Measurements from ENCODE around the gene CYP1A2. TPM values are rescaled to one million over a fixed set of nuclear protein-coding genes. Genes with fewer than 3 reads are reported as not detected.

Gene CYP1A2
- total RNA-seq, 6 experiments from 2014 or later = 0.81 to 235 (median 65.0) TPM

DNA sequence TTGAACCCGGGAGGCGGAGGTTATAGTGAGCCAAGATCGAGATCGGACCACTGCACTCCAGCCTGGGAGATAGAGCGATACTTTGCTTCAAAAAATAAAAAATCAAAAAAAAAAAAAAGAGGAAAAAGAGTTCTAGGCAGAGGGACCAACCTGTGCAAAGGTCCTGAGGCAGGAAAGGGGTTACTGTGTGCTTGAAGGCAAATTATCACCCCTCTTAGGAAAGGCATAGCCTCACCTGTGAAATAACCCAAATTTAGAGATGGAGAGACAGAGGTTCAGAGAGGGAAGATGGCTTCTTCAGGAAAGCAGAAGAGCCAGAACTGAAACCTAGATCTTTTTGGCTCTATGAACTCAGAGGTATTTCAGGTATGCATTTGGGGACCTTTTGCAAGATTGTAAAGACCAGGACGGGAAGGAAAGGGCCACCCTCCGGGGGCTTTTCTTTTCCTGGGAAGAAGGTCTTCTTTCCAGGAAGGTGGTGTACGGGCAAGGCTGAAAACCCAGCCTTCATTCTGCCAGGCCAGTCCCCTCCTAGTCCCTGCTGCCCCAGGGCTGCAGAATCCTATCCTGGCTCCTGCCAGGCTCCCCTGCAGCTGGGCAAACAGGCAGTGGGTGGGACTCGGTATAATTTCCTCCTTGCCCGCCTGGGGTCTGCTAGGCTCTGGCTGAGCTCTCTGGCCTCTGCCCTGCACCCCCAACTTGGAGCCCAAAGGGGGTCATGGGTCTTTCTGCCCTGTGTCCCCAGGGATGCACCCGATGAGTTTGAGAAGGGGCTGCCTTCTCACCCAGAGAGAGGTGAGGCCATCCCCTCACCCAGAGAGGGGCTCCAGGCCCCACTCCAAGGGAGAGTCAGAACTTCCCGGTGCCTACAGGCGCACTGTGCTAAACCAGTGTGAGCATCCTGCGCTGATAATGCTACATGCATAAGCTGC lies 18.8 kb downstream of the CYP1A2 start:
- TF ChIP-seq, protein P1, sequence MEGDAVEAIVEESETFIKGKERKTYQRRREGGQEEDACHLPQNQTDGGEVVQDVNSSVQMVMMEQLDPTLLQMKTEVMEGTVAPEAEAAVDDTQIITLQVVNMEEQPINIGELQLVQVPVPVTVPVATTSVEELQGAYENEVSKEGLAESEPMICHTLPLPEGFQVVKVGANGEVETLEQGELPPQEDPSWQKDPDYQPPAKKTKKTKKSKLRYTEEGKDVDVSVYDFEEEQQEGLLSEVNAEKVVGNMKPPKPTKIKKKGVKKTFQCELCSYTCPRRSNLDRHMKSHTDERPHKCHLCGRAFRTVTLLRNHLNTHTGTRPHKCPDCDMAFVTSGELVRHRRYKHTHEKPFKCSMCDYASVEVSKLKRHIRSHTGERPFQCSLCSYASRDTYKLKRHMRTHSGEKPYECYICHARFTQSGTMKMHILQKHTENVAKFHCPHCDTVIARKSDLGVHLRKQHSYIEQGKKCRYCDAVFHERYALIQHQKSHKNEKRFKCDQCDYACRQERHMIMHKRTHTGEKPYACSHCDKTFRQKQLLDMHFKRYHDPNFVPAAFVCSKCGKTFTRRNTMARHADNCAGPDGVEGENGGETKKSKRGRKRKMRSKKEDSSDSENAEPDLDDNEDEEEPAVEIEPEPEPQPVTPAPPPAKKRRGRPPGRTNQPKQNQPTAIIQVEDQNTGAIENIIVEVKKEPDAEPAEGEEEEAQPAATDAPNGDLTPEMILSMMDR (IDR thresholded peaks at IDR 0.05) = no peak
- TF ChIP-seq POLR2A (IDR thresholded peaks at IDR 0.05) = no peak
- DNase-seq (no peak), ATAC-seq (no peak)
- intact Hi-C loops (cut with DNase I) = loop anchor here (2.0 to 5.0 kb wide), 2 partner anchors 133 to 135 kb away; no protein-coding TSS in a partner anchor
- no peaks in the 10 kb centered on the region for H3K36me3 ChIP-seq
- peaks cover 0 to 4% (median 0%) of the 10 kb centered on the region in 4 donors for H3K4me1 ChIP-seq
- no peaks in the 10 kb centered on the region for H3K27me3 ChIP-seq
- no peaks in the 10 kb centered on the region for H3K9me3 ChIP-seq
- no peak overlapping the region for H3K27ac ChIP-seq
- 80% methylated on average over 13 of the region's 14 CpGs for WGBS (ENCODE audit: insufficient coverage, low coverage, low lambda C conversion rate, missing lambda C conversion rate)
- no peak overlapping the region for H3K4me3 ChIP-seq

DNA sequence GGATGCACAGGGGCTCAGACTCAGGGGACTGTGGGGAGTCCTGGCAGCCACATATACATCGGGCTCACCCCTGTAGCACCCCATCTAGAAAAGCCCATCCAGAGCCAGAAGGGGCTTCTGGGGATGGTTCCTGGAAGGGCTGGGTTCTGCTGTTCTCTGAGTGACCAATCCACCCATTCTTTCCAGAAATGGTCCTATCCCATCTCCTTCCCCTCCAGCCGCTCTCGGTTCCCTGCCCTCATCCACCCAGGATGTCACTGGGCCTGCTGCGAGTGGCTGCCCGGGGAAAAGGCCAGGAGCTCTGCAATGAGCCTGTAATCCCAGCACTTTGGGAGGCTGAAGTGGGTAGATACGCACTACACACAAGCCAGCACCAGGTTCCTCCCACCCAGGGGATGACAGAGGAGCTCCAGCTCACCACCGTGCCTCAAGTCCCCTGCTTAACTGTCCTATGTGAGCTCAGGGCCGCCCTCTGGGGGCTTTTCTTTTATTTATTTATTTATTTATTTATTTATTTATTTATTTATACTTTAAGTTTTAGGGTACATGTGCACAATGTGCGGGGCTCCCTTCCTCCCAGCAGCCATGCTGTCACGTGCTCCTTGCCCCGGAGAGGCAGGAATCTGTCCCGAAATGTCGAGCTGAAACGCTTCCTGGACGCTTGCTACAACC lies 19.6 kb downstream of the CYP1A2 start:
- H3K27ac ChIP-seq = no peak overlapping the region
- WGBS (ENCODE audit: insufficient coverage, low coverage, low lambda C conversion rate, missing lambda C conversion rate) = 9% methylated on average over 10 of the region's 15 CpGs

DNA sequence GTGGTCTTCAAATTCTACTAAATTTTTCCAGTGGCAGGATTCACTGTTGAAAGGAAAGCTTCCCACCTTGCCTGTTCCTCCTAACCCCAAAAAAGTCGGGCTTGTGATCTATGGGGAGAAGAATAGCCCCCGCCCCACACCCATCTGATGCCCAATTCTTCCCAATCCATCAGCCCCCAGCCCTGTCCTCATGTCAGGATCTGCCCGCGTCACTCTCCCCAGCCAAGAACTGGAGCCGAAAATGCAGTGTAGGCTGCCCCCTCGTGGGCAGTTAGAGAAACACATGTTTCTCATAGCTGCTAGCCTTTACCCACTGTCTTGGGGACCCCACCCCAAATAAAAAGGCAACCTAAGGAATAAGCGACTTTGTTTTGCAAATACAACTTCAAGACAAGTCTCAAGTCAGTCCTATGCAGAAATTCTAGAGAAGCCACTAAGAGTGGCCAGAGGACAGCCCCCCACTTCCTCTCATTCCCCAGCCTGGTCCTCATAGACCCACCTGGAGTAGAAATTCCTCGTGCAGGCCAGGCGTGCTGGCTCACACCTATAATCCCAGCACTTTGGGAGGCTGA lies 20.2 kb downstream of the CYP1A2 start:
- DNase-seq (peak in 2 of 3 donors; percentile 67 to 72), ATAC-seq (peak; percentile 68 to 75 (median 74))
- H3K27ac ChIP-seq = no peak overlapping the region
- TF ChIP-seq, protein P1 (IDR thresholded peaks at IDR 0.05) = peak; percentile 71 to 89 (median 73)
- TF ChIP-seq POLR2A (IDR thresholded peaks at IDR 0.05) = no peak
- intact Hi-C loops (cut with DNase I) = loop anchor here (2.0 to 5.0 kb wide), 2 partner anchors 134 to 137 kb away; no protein-coding TSS in a partner anchor
- no peak overlapping the region for H3K4me3 ChIP-seq
- no peaks in the 10 kb centered on the region for H3K9me3 ChIP-seq
- no peaks in the 10 kb centered on the region for H3K27me3 ChIP-seq
- H3K36me3 ChIP-seq = no peaks in the 10 kb centered on the region
- peaks cover 0 to 4% (median 0%) of the 10 kb centered on the region in 4 donors for H3K4me1 ChIP-seq
- WGBS (ENCODE audit: insufficient coverage, low coverage, low lambda C conversion rate, missing lambda C conversion rate) = 0% methylated on average over 5 of the region's 9 CpGs

More for the DNA sequence above, 19.6 kb downstream of the CYP1A2 start:
- no peak overlapping the region for H3K4me3 ChIP-seq
- TF ChIP-seq POLR2A (IDR thresholded peaks at IDR 0.05) = no peak
- H3K9me3 ChIP-seq = no peaks in the 10 kb centered on the region
- intact Hi-C loops (cut with DNase I) = loop anchor here (2.0 to 5.0 kb wide), 2 partner anchors 133 to 136 kb away; no protein-coding TSS in a partner anchor
- no peak for ATAC-seq
- no peaks in the 10 kb centered on the region for H3K36me3 ChIP-seq
- peaks cover 0 to 4% (median 0%) of the 10 kb centered on the region in 4 donors for H3K4me1 ChIP-seq
- peak in 1 of 3 donors; percentile 42 for DNase-seq
- H3K27me3 ChIP-seq = no peaks in the 10 kb centered on the region

DNA sequence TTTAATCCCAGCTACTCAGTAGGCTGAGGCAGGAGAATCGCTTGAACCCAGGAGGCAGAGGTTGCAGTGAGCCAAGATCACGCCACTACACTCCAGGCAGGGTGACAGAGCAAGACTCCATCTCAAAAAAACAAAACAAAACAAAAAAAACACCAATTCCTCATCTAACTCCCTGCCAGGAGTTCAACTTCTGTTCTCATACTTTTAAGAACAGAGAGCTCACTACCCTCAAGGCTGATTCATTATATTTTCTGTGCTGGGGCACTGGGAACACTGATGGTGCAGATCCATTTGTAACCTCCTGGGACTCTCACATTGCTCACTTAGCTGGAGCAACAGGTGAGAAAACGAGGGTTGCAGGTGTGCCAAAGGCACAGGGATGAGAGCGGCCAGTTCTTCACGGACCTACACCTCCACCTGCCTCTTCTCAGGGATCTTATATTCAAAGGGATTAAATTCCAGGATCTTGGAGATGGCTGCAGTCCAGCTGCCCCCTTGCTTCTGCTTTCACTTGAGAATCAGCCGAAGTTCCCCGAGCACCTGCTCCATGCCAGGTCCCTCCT lies 20.9 kb downstream of the CYP1A2 start:
- Histone ChIP-seq H3K27ac (no peak overlapping the region), H3K4me1 (peaks cover 0 to 4% (median 0%) of the 10 kb centered on the region in 4 donors), H3K4me3 (no peak overlapping the region), H3K9me3 (no peaks in the 10 kb centered on the region), H3K27me3 (no peaks in the 10 kb centered on the region), H3K36me3 (no peaks in the 10 kb centered on the region)
- intact Hi-C loops (cut with DNase I) = loop anchor here (2.0 to 5.0 kb wide), 2 partner anchors 135 to 137 kb away; no protein-coding TSS in a partner anchor
- WGBS (ENCODE audit: insufficient coverage, low coverage, low lambda C conversion rate, missing lambda C conversion rate) = 51% methylated on average over 5 of the region's 7 CpGs
- TF ChIP-seq, protein P1 (IDR thresholded peaks at IDR 0.05) = no peak
- no peak for TF ChIP-seq POLR2A (IDR thresholded peaks at IDR 0.05)
- no peak for ATAC-seq
- no peak for DNase-seq
